H54 (cell line): ENCODE results near the gene ANKRD10.
"Not testable (repeated sequence)": the region's sequence is repeated elsewhere in the genome, so short reads cannot be mapped to it uniquely, and the experiment has no call there.

Experiments used
- DNase-seq: peaks from one replicate; pipeline ENCODE4 v3.0.0; 2011; ENCODE audit warnings: low spot score, mixed read lengths; ENCODE audit not compliant: insufficient read length
- FAIRE-seq: peaks from 3 replicates; lab custom pipeline; 2011; peaks lifted over from hg19 to GRCh38; lab: Jason Lieb, UNC
- POLR2A ChIP-seq: IDR thresholded peaks from 2 replicates; pipeline ENCODE4 v1.6.1; 2011; ENCODE audit warnings: low read depth, mild to moderate bottlenecking, low read length

ANKRD10 gene

DNA sequence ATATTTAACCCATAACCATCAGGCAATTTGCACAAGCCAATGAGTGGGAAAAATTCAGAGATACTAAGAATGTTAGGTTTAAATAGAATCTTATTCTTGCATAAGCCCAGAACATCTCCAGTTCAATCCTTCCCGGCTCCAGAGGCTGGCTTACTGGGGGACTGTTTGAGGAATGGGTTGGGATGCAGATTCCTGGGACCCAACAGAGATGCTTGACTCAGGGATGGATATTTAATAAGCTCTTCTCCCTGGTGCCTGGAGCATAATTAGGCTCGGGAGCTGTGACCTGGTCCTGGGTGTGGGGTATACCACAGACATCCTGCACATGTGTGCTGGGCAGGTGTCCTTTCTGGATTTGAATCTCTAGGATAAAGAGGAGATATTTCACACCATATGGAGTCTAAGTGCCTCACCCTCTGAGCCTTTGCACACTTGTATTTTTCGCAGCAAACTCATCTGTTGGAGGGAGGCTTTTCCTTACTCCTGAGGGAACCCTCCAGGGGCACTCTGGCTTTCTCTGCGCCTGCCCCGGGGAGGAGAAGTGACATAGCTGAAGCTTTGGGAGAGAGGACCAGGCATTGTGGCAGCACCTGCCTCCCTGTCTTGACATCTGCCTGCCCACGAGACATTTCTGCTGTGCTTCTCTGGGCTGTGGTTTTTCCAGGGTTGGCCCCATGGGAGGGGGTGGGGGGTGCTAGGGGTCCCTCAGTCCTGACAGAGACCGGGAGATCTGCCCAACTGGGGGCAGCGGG is 36.1 kb upstream of the ANKRD10 start:
- FAIRE-seq (no peak), DNase-seq (no peak)
- no peak for TF ChIP-seq POLR2A

DNA sequence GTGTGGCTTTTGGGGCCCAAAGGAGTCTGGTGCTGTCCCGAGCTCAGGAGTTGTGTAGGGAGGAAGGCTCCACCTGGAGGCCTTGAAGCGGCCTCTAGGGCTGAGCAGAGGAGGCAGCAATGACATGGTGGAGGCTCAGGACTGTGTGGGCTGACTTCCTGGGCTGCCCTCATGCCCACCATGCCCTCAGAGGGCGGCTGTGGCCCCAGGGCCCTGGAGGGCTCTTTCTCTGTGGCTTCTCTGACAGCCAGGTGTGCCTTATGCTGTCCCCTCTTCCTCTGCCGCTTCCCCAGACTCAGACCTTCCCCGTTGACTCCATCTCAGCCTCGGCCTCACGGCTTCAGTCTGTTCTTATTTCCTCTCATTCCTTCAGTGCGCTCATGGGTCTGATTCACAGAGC is 35.5 kb upstream of the ANKRD10 start:
- DNase-seq (no peak), FAIRE-seq (no peak)
- no peak for TF ChIP-seq POLR2A

- FAIRE-seq (no peak), DNase-seq (no peak)
- TF ChIP-seq POLR2A = no peak
Measured at GRCh38 chr13:110949628-110950027, 34.8 kb upstream of the ANKRD10 start.

DNA sequence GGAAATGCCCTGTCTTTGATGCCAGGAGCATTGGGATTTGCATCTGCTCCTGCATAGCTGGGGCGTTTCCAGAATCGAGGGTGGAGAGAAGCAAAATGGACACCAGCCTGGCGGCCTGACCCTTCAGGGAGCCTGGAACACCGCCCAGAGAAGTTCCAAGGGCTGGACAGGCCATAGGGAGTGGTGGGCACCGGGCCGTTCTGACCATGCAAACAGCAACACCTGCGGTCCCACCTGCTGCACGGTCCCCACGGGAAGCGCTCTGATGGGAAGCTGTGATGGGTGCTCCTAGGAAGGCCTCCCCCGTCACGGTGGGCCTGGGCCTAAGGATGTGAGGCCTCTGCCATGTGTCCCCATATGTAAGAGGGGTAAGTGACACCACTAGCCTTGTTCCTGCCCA is 34.2 kb upstream of the ANKRD10 start:
- TF ChIP-seq POLR2A = no peak
- DNase-seq (no peak), FAIRE-seq (no peak)

GRCh38 chr13:110947338-110947737 is 32.5 kb upstream of the ANKRD10 start:
- not testable (repeated sequence) for DNase-seq, FAIRE-seq

GRCh38 chr13:110945928-110946570 is 31.2 kb upstream of the ANKRD10 start:
- no peak for TF ChIP-seq POLR2A
- FAIRE-seq = no peak

GRCh38 chr13:110944968-110945927 is 30.4 kb upstream of the ANKRD10 start:
- TF ChIP-seq POLR2A = no peak
- FAIRE-seq (no peak), DNase-seq (no peak)

More at GRCh38 chr13:110945928-110946570, 31.2 kb upstream of the ANKRD10 start:
- no peak for DNase-seq

- FAIRE-seq = peak; percentile 92
- TF ChIP-seq POLR2A = no peak
- peak; percentile 82 for DNase-seq
Measured at GRCh38 chr13:110944121-110944967, 29.5 kb upstream of the ANKRD10 start.

- FAIRE-seq (no peak), DNase-seq (no peak)
- TF ChIP-seq POLR2A = no peak
Measured at GRCh38 chr13:110942248-110942981, 27.5 kb upstream of the ANKRD10 start.

DNA sequence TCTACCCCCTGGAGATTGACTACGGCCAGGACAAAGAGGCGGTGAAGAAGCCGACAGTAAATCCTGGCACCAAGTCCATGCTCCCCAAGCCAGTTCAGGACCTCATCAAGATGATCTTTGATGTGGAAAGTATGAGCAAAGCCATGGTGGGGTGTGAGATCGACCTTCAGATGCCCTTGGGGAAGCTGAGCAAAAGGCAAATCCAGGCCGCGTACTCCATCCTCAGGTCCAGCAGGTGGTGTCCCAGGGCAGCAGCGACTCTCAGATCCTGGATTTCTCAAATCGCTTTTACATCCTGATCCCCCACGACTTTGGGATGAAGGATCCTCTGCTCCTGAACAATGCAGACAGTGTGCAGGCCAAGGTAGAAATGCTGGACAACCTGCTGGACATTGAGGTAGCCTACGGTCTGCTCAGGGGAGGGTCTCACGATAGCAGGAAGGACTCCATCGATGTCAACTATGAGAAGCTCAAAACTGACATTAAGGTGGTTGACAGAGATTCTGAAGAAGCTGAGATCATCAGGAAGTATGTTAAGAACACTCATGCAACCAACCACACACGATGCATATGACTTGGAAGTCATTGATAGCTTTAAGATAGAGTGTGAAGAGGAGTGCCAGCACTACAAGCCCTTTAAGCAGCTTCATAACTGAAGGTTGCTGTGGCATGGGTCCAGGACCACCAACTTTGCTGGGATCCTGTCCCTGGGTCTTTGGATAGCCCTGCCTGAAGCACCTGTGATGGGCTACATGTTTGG is 24.0 kb upstream of the ANKRD10 start:
- FAIRE-seq = no peak
- no peak for DNase-seq
- no peak for TF ChIP-seq POLR2A

GRCh38 chr13:110937511-110938285 is 22.8 kb upstream of the ANKRD10 start:
- DNase-seq (no peak), FAIRE-seq (no peak)
- no peak for TF ChIP-seq POLR2A
